ENCODE measurements around the gene ZSCAN9.

- TF ChIP-seq CTCF (IDR thresholded peaks at IDR 0.05; ENCODE audit: low read depth, low read length, poor library complexity, severe bottlenecking) (no peak), EZH2phosphoT487 (IDR thresholded peaks at IDR 0.05; ENCODE audit: borderline replicate concordance, low read length) (no peak)
Observed at GRCh38 chr6:28209753-28210535, 15.1 kb upstream of the ZSCAN9 start.
